ENCODE measurements around the gene HS3ST5.

The HS3ST5 gene

GRCh38 chr6:114276783-114277182, 66.0 kb downstream of the HS3ST5 start:
- DNase-seq (ENCODE audit: low read depth), result no peak
- TF ChIP-seq CTCF (IDR thresholded peaks at IDR 0.05; ENCODE audit: low read depth, low read length, missing control alignments), result no peak
- no peak overlapping the region for H3K4me3 ChIP-seq (ENCODE audit: low read depth, low read length)
- in situ Hi-C loops (cut with HindIII; ENCODE audit: low sequenced_read_pairs), result no loop called here

GRCh38 chr6:114274836-114275235, 68.0 kb downstream of the HS3ST5 start:
- H3K4me3 ChIP-seq (ENCODE audit: low read depth, low read length), result no peak overlapping the region
- in situ Hi-C loops (cut with HindIII; ENCODE audit: low sequenced_read_pairs), result no loop called here
- TF ChIP-seq CTCF (IDR thresholded peaks at IDR 0.05; ENCODE audit: low read depth, low read length, missing control alignments), result no peak
- no peak for DNase-seq (ENCODE audit: low read depth)

GRCh38 chr6:114272582-114272981, 70.2 kb downstream of the HS3ST5 start:
- H3K4me3 ChIP-seq (ENCODE audit: low read depth, low read length), result no peak overlapping the region
- DNase-seq (ENCODE audit: low read depth), result no peak
- in situ Hi-C loops (cut with HindIII; ENCODE audit: low sequenced_read_pairs), result no loop called here
- no peak for TF ChIP-seq CTCF (IDR thresholded peaks at IDR 0.05; ENCODE audit: low read depth, low read length, missing control alignments)

- TF ChIP-seq CTCF (IDR thresholded peaks at IDR 0.05; ENCODE audit: low read depth, low read length, missing control alignments), result no peak
- in situ Hi-C loops (cut with HindIII; ENCODE audit: low sequenced_read_pairs), result no loop called here
- no peak overlapping the region for H3K4me3 ChIP-seq (ENCODE audit: low read depth, low read length)
- DNase-seq (ENCODE audit: low read depth), result no peak
Observed at GRCh38 chr6:114271405-114271804, 71.4 kb downstream of the HS3ST5 start.

- in situ Hi-C loops (cut with HindIII; ENCODE audit: low sequenced_read_pairs), result no loop called here
- H3K4me3 ChIP-seq (ENCODE audit: low read depth, low read length), result no peak overlapping the region
- no peak for DNase-seq (ENCODE audit: low read depth)
- TF ChIP-seq CTCF (IDR thresholded peaks at IDR 0.05; ENCODE audit: low read depth, low read length, missing control alignments), result no peak
Observed at GRCh38 chr6:114267897-114268296, 74.9 kb downstream of the HS3ST5 start.

GRCh38 chr6:114260810-114261209, 82.0 kb downstream of the HS3ST5 start:
- no peak for DNase-seq (ENCODE audit: low read depth)
- H3K4me3 ChIP-seq (ENCODE audit: low read depth, low read length), result no peak overlapping the region
- in situ Hi-C loops (cut with HindIII; ENCODE audit: low sequenced_read_pairs), result no loop called here
- no peak for TF ChIP-seq CTCF (IDR thresholded peaks at IDR 0.05; ENCODE audit: low read depth, low read length, missing control alignments)

- no peak for TF ChIP-seq CTCF (IDR thresholded peaks at IDR 0.05; ENCODE audit: low read depth, low read length, missing control alignments)
- DNase-seq (ENCODE audit: low read depth), result no peak
- H3K4me3 ChIP-seq (ENCODE audit: low read depth, low read length), result no peak overlapping the region
- in situ Hi-C loops (cut with HindIII; ENCODE audit: low sequenced_read_pairs), result no loop called here
Observed at GRCh38 chr6:114258376-114258775, 84.4 kb downstream of the HS3ST5 start.
